Stomach smooth muscle (tissue), 2 donors: ENCODE data around the gene ZIM2.
A peak's percentile ranks its signal among the peaks of the same experiment; 100 is the strongest.

Experiments
- H3K27ac ChIP-seq: one replicate; pipeline ENCODE4 v1.7.0; 2013; ENCODE audit warnings: mild to moderate bottlenecking, low read length, inconsistent platforms
- H3K27me3 ChIP-seq, 2 donors: one replicate each; pipeline ENCODE4 v1.7.0; 2013; ENCODE audit warnings: low read length in 2 of 2; ENCODE audit not compliant: insufficient read depth in 2 of 2, control insufficient read depth in 1 of 2
- H3K36me3 ChIP-seq, 2 donors: one replicate each; pipeline ENCODE4 v1.7.0; 2013; ENCODE audit warnings: low read length in 2 of 2; ENCODE audit not compliant: control insufficient read depth in 2 of 2, insufficient read depth in 2 of 2
- H3K4me1 ChIP-seq: one replicate; pipeline ENCODE4 v1.7.0; 2013; ENCODE audit warnings: low read length; ENCODE audit not compliant: control insufficient read depth, insufficient read depth
- H3K4me3 ChIP-seq, 2 donors: one replicate each; pipeline ENCODE4 v1.7.0; 2013; ENCODE audit warnings: low read length in 2 of 2
- H3K9ac ChIP-seq, 2 donors: one replicate each; pipeline ENCODE4 v1.7.0; 2013; ENCODE audit warnings: low read length in 2 of 2, mild to moderate bottlenecking in 1 of 2
- H3K9me3 ChIP-seq, 2 donors: one replicate each; pipeline ENCODE4 v1.7.0; 2013; ENCODE audit warnings: low read length in 2 of 2; ENCODE audit not compliant: control insufficient read depth in 2 of 2
- donor health status: healthy.
- donor health status: Pancreatic carcinoma.

The ZIM2 gene

GRCh38 chr19:56838909-56839651 is 1.4 kb downstream of the ZIM2 start:
- Histone ChIP-seq H3K27me3 (no peaks in the 10 kb centered on the region), H3K4me1 (peaks cover 13% of the 10 kb centered on the region), H3K9me3 (no peaks in the 10 kb centered on the region), H3K36me3 (peaks cover 0 to 3% of the 10 kb centered on the region in 2 donors), H3K9ac (no peak overlapping the region), H3K27ac (peak overlapping the region; percentile 83), H3K4me3 (peak overlapping the region; percentile 32 to 77)

- H3K4me1 ChIP-seq: peaks cover 13% of the 10 kb centered on the region
- H3K4me3 ChIP-seq: peak overlapping the region; percentile 32 to 77
- H3K9ac ChIP-seq: peak overlapping the region; percentile 14 to 62
- H3K27ac ChIP-seq: peak overlapping the region; percentile 83
- H3K36me3 ChIP-seq: peaks cover 0 to 6% of the 10 kb centered on the region in 2 donors
- no peaks in the 10 kb centered on the region for H3K9me3 ChIP-seq
- no peaks in the 10 kb centered on the region for H3K27me3 ChIP-seq
Measured at GRCh38 chr19:56838024-56838908, 2.3 kb downstream of the ZIM2 start.

- Histone ChIP-seq H3K27me3 (no peaks in the 10 kb centered on the region), H3K9ac (no peak overlapping the region), H3K27ac (peak overlapping the region; percentile 83), H3K9me3 (no peaks in the 10 kb centered on the region), H3K4me1 (peaks cover 13% of the 10 kb centered on the region), H3K4me3 (peak overlapping the region; percentile 32 to 77), H3K36me3 (peaks cover 0 to 7% of the 10 kb centered on the region in 2 donors)
Measured at GRCh38 chr19:56837492-56838023, 3.0 kb downstream of the ZIM2 start.

- Histone ChIP-seq H3K36me3 (peaks cover 0 to 7% of the 10 kb centered on the region in 2 donors), H3K27me3 (no peaks in the 10 kb centered on the region), H3K9ac (no peak overlapping the region), H3K27ac (no peak overlapping the region), H3K4me1 (peaks cover 13% of the 10 kb centered on the region), H3K9me3 (no peaks in the 10 kb centered on the region), H3K4me3 (peak overlapping the region in 1 of 2 donors; percentile 77)
Measured at GRCh38 chr19:56837004-56837403, 3.5 kb downstream of the ZIM2 start.

GRCh38 chr19:56836059-56836458 is 4.5 kb downstream of the ZIM2 start:
- peaks cover 13% of the 10 kb centered on the region for H3K4me1 ChIP-seq
- H3K27me3 ChIP-seq: no peaks in the 10 kb centered on the region
- H3K36me3 ChIP-seq: peaks cover 0 to 7% of the 10 kb centered on the region in 2 donors
- H3K9me3 ChIP-seq: no peaks in the 10 kb centered on the region
- no peak overlapping the region for H3K4me3 ChIP-seq
- no peak overlapping the region for H3K27ac ChIP-seq
- H3K9ac ChIP-seq: no peak overlapping the region

GRCh38 chr19:56835401-56835800 is 5.1 kb downstream of the ZIM2 start:
- no peaks in the 10 kb centered on the region for H3K27me3 ChIP-seq
- no peaks in the 10 kb centered on the region for H3K9me3 ChIP-seq
- no peak overlapping the region for H3K9ac ChIP-seq
- H3K27ac ChIP-seq: no peak overlapping the region
- no peak overlapping the region for H3K4me3 ChIP-seq
- H3K4me1 ChIP-seq: peaks cover 13% of the 10 kb centered on the region
- H3K36me3 ChIP-seq: peaks cover 0 to 7% of the 10 kb centered on the region in 2 donors

GRCh38 chr19:56834564-56835375 is 5.8 kb downstream of the ZIM2 start:
- H3K4me3 ChIP-seq: no peak overlapping the region
- no peaks in the 10 kb centered on the region for H3K27me3 ChIP-seq
- H3K4me1 ChIP-seq: peaks cover 10% of the 10 kb centered on the region
- H3K27ac ChIP-seq: no peak overlapping the region
- H3K36me3 ChIP-seq: peaks cover 0 to 7% of the 10 kb centered on the region in 2 donors
- H3K9ac ChIP-seq: no peak overlapping the region
- H3K9me3 ChIP-seq: no peaks in the 10 kb centered on the region

GRCh38 chr19:56832352-56832928 is 8.1 kb downstream of the ZIM2 start:
- Histone ChIP-seq H3K4me1 (peaks cover 5% of the 10 kb centered on the region), H3K9ac (no peak overlapping the region), H3K4me3 (no peak overlapping the region), H3K9me3 (no peaks in the 10 kb centered on the region), H3K36me3 (peaks cover 0 to 7% of the 10 kb centered on the region in 2 donors), H3K27ac (no peak overlapping the region), H3K27me3 (no peaks in the 10 kb centered on the region)

GRCh38 chr19:56831255-56831654 is 9.3 kb downstream of the ZIM2 start:
- H3K9me3 ChIP-seq: no peaks in the 10 kb centered on the region
- no peak overlapping the region for H3K9ac ChIP-seq
- no peak overlapping the region for H3K4me3 ChIP-seq
- no peaks in the 10 kb centered on the region for H3K4me1 ChIP-seq
- no peak overlapping the region for H3K27ac ChIP-seq
- peaks cover 0 to 7% of the 10 kb centered on the region in 2 donors for H3K36me3 ChIP-seq
- no peaks in the 10 kb centered on the region for H3K27me3 ChIP-seq

- no peak overlapping the region for H3K9ac ChIP-seq
- no peaks in the 10 kb centered on the region for H3K9me3 ChIP-seq
- peaks cover 0 to 7% of the 10 kb centered on the region in 2 donors for H3K36me3 ChIP-seq
- H3K4me1 ChIP-seq: no peaks in the 10 kb centered on the region
- no peak overlapping the region for H3K27ac ChIP-seq
- H3K4me3 ChIP-seq: no peak overlapping the region
- H3K27me3 ChIP-seq: no peaks in the 10 kb centered on the region
Measured at GRCh38 chr19:56829596-56829995, 10.9 kb downstream of the ZIM2 start.
